B cell (primary cell): ENCODE results near the gene CHSY3. TPM values are rescaled to one million over a fixed set of nuclear protein-coding genes. Genes with fewer than 3 reads are reported as not detected.

Experiments
- ATAC-seq: fragments of 200-7000 bp; cut with Tn5 transposase; one replicate; pipeline ENCODE4 v1.10.0; 2021; ENCODE audit warnings: low read depth, mild to moderate bottlenecking, moderate number of reproducible peaks, moderate library complexity
- CTCF ChIA-PET: fragments of 350-600 bp; sonication (Branson Sonifier 250); formaldehyde crosslinking; loops from one replicate; lab custom pipeline; 2021; ENCODE audit warnings: antibody characterized with exemption, inconsistent platforms; lab: Charles Lee
- POLR2A ChIA-PET: fragments of 350-600 bp; sonication (Branson Sonifier 250); formaldehyde crosslinking; loops from one replicate; lab custom pipeline; 2021; ENCODE audit warnings: antibody characterized with exemption; lab: Charles Lee
- DNase-seq: peaks from one replicate; pipeline ENCODE4 v3.0.0; 2013
- H2AFZ ChIP-seq: 2 replicates; pipeline ENCODE4 v1.6.1; 2012; ENCODE audit warnings: mild to moderate bottlenecking, low read depth, low read length; ENCODE audit not compliant: insufficient read depth, poor library complexity, severe bottlenecking
- H3K27ac ChIP-seq, 2 donors: 1 replicate in 1 of 2; 2 replicates in 1 of 2; pipeline ENCODE4 v1.5.1; 2012 to 2013; ENCODE audit warnings: low read length in 2 of 2, mild to moderate bottlenecking in 2 of 2, moderate library complexity in 1 of 2
- H3K27me3 ChIP-seq, 4 experiments: fragments of 200-600 bp in 1 of 4; sonication (generic) in 1 of 4; replicated peaks in 1 of 4; 1 replicate in 2 of 4; 2 replicates in 2 of 4; pipeline versions ENCODE4 v1.6.1 to v1.7.0; 2013 to 2016; ENCODE audit warnings: low read length in 3 of 4, mild to moderate bottlenecking in 2 of 4, mixed read lengths in 1 of 4, moderate library complexity in 1 of 4; ENCODE audit not compliant: insufficient read depth in 4 of 4, control insufficient read depth in 3 of 4; ENCODE audit errors: control extremely low read depth in 1 of 4
- H3K36me3 ChIP-seq, 2 experiments: replicated peaks in 1 of 2; 1 replicate in 1 of 2; 2 replicates in 1 of 2; pipeline versions ENCODE4 v1.6.1 to v1.7.1; 2013; ENCODE audit warnings: low read length in 1 of 2; ENCODE audit not compliant: insufficient read depth in 2 of 2, control insufficient read depth in 1 of 2; ENCODE audit errors: control extremely low read depth in 1 of 2, extremely low read depth in 1 of 2
- H3K4me1 ChIP-seq, 2 donors: fragments of 200-600 bp in 1 of 2; sonication (generic) in 1 of 2; 1 replicate in 1 of 2; 2 replicates in 1 of 2; pipeline versions ENCODE4 v1.5.1 to v1.6.1; 2013 to 2017; ENCODE audit warnings: low read length in 2 of 2; ENCODE audit not compliant: control insufficient read depth in 2 of 2, insufficient read depth in 2 of 2
- H3K4me2 ChIP-seq: replicated peaks from 2 replicates; pipeline ENCODE3; 2012; ENCODE audit warnings: mild to moderate bottlenecking, low read depth, low read length; ENCODE audit not compliant: poor library complexity, severe bottlenecking
- H3K4me3 ChIP-seq, 5 experiments: fragments of 200-600 bp in 1 of 5; sonication (generic) in 1 of 5; 1 replicate in 3 of 5; 2 replicates in 2 of 5; pipeline versions ENCODE4 v1.5.1 to v1.7.0; 2011 to 2016; ENCODE audit warnings: low read length in 4 of 5, mild to moderate bottlenecking in 4 of 5, low read depth in 2 of 5, control low read depth in 1 of 5, moderate library complexity in 1 of 5; ENCODE audit not compliant: insufficient read depth in 1 of 5; ENCODE audit errors: control extremely low read depth in 1 of 5, extremely low read depth in 1 of 5
- H3K79me2 ChIP-seq: fragments of 200-600 bp; sonication (generic); one replicate; pipeline ENCODE4 v1.6.0; 2016; ENCODE audit warnings: low read length; ENCODE audit not compliant: control insufficient read depth, insufficient read depth
- H3K9ac ChIP-seq: fragments of 200-600 bp; sonication (generic); 2 replicates; pipeline ENCODE4 v1.6.1; 2017; ENCODE audit warnings: mild to moderate bottlenecking, low read length, moderate library complexity
- H3K9me3 ChIP-seq, 3 donors: one replicate each; pipeline versions ENCODE4 v1.6.1 to v1.7.1; 2013; ENCODE audit warnings: low read length in 2 of 3; ENCODE audit not compliant: control insufficient read depth in 2 of 3, insufficient read depth in 1 of 3; ENCODE audit errors: control extremely low read depth in 1 of 3
- H4K20me1 ChIP-seq: 2 replicates; pipeline ENCODE4 v1.6.0; 2012; ENCODE audit warnings: mild to moderate bottlenecking, low read length; ENCODE audit not compliant: insufficient read depth, control insufficient read depth, poor library complexity, severe bottlenecking
- H3K27ac Mint-ChIP-seq: one replicate; pipeline ENCODE4 v1.8.0; 2021; ENCODE audit warnings: mixed read lengths
- H3K27me3 Mint-ChIP-seq: one replicate; pipeline ENCODE4 v1.8.0; 2021; ENCODE audit warnings: mixed read lengths
- H3K4me1 Mint-ChIP-seq: one replicate; pipeline ENCODE4 v1.8.0; 2021; ENCODE audit warnings: mixed read lengths
- H3K4me3 Mint-ChIP-seq: one replicate; pipeline ENCODE4 v1.8.0; 2021; ENCODE audit warnings: mixed read lengths
- H3K9me3 Mint-ChIP-seq: one replicate; pipeline ENCODE4 v1.8.0; 2022; ENCODE audit warnings: mixed read lengths; ENCODE audit not compliant: insufficient read depth
- CTCF ChIP-seq: fragments of 200-600 bp; IDR thresholded peaks from one replicate; pipeline ENCODE4 v1.8.0; 2022; ENCODE audit warnings: antibody characterized with exemption, mild to moderate bottlenecking
- EZH2 ChIP-seq: IDR thresholded peaks from 2 replicates; pipeline ENCODE4 v1.6.1; 2012; ENCODE audit warnings: borderline replicate concordance, low read depth, mild to moderate bottlenecking, moderate library complexity, low read length; ENCODE audit not compliant: insufficient read depth, poor library complexity, severe bottlenecking
- WGBS: methylation state at CpG from one replicate; pipeline ENCODE4 v1.1.5; 2013; ENCODE audit warnings: missing lambda C conversion rate; ENCODE audit not compliant: insufficient coverage; 5-methylcytosine and 5-hydroxymethylcytosine counted together
- intact Hi-C: fragments of 100-400 bp; cut with micrococcal nuclease; formaldehyde crosslinking; loops from one replicate; pipeline ENCODE4 v1.10.0; 2022
- polyA plus RNA-seq: library from polyadenylated mRNA; depleted of rRNA; stranded (reverse); fragments of >200 nt; gene quantifications from 2 replicates; pipeline ENCODE4 v1.2.3, GENCODE V29; 2012
- total RNA-seq, 2 donors: library from RNA; stranded (reverse); fragments of 120-200 nt in 1 of 2; gene quantifications; 1 replicate in 1 of 2; 2 replicates in 1 of 2; pipeline versions ENCODE4 v1.2.3 to v1.2.4, GENCODE V29; 2013 to 2022

Gene CHSY3
- total and polyA plus RNA-seq, 2 donors (not counting 1 experiment from before 2014, with no cell fraction given), result not detected

DNA sequence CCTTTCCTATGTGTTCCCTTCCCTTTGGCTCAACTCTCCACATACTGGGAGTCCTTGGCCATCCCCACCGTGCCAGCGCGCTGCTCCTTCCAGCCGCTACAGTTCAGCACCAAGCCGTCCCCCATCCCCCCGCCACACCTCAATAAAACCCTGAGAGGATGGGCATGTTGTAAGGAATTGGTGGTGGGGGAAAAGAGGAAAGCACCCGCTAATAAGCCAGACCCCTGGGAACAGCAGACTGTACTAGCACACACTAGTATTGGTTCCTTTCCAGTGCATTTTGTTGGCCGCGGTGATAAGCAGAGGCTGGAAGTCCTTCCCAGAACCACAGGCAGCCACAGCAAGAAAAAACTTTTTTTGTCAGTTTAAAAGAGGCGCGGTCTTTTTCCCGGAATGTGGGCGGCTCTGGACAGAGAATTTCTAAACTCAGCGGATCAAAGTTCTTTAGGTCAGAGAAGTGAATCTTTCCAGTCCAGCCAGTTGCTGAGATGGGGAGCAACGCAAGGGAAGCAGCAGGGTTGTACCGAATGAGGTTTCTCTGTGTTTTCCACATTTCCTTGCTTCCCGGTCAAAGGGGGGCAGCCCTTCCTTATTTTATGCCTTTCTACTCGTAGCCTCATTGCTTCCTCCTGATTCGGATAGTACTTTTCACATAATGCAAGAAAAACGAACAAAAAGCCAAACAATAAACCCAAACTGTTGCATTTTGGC lies 2.1 kb downstream of the CHSY3 start:
- no peak overlapping the region for H3K27ac ChIP-seq
- H3K4me3 ChIP-seq, result no peak overlapping the region

More for the DNA sequence above, 2.1 kb downstream of the CHSY3 start:
- CTCF ChIA-PET, result no interaction called here
- Histone ChIP-seq H4K20me1 (no peaks in the 10 kb centered on the region), H3K4me1 (peaks cover 11 to 12% of the 10 kb centered on the region in 2 donors), H2AFZ (no peak overlapping the region), H3K79me2 (no peaks in the 10 kb centered on the region), H3K27me3 (peaks cover 0 to 21% (median 16%) of the 10 kb centered on the region in 4 experiments), H3K4me2 (no peak overlapping the region), H3K9ac (no peak overlapping the region), H3K9me3 (no peaks in the 10 kb centered on the region), H3K36me3 (no peaks in the 10 kb centered on the region)
- Mint-ChIP-seq H3K9me3 (no peaks in the 10 kb centered on the region), H3K4me1 (peaks cover 17% of the 10 kb centered on the region), H3K27me3 (peaks cover 39% of the 10 kb centered on the region), H3K27ac (no peak overlapping the region), H3K4me3 (peak overlapping the region; percentile 82)
- no peak for TF ChIP-seq CTCF
- TF ChIP-seq EZH2, result no peak
- WGBS, result 32% methylated on average over 11 of the region's 20 CpGs
- intact Hi-C loops, result no loop called here
- POLR2A ChIA-PET, result no interaction called here
- ATAC-seq (no peak), DNase-seq (no peak)
